Common myeloid progenitor, CD34-positive (primary cell): ENCODE measurements around the gene CDK2.
"Not testable (repeated sequence)": the region's sequence is repeated elsewhere in the genome, so short reads cannot be mapped to it uniquely, and the experiment has no call there.

Experiments used
- CTCF ChIA-PET: fragments of 350-600 bp; sonication (Branson Sonifier 250); formaldehyde crosslinking; loops from one replicate; lab custom pipeline; 2021; ENCODE audit warnings: antibody characterized with exemption; lab: Charles Lee
- POLR2A ChIA-PET: fragments of 350-600 bp; sonication (Branson Sonifier 250); formaldehyde crosslinking; loops from one replicate; lab custom pipeline; 2021; ENCODE audit warnings: antibody characterized with exemption; lab: Charles Lee
- DNase-seq, 3 donors: peaks; one replicate each; pipeline versions ENCODE4 v3.0.0 to v3.0.0-alpha.2; 2013
- H3K27ac ChIP-seq, 2 experiments: 1 replicate in 1 of 2; 2 replicates in 1 of 2; pipeline ENCODE4 v1.7.0; 2013; ENCODE audit warnings: inconsistent platforms in 2 of 2, low read length in 2 of 2, mild to moderate bottlenecking in 2 of 2, low read depth in 1 of 2, moderate library complexity in 1 of 2; ENCODE audit not compliant: severe bottlenecking in 2 of 2, insufficient read depth in 1 of 2, poor library complexity in 1 of 2
- H3K27me3 ChIP-seq, 5 experiments: replicated peaks in 2 of 5; 1 replicate in 3 of 5; 2 replicates in 2 of 5; pipeline versions ENCODE4 v1.6.1 to v1.7.0; 2013; ENCODE audit warnings: low read length in 4 of 5, mild to moderate bottlenecking in 2 of 5, moderate library complexity in 2 of 5, inconsistent platforms in 1 of 5; ENCODE audit not compliant: insufficient read depth in 5 of 5, control insufficient read depth in 4 of 5
- H3K36me3 ChIP-seq, 4 experiments: 1 replicate in 2 of 4; 2 replicates in 2 of 4; pipeline versions ENCODE4 v1.6.1 to v1.7.0; 2013; ENCODE audit warnings: low read length in 3 of 4, control low read depth in 1 of 4, mild to moderate bottlenecking in 1 of 4; ENCODE audit not compliant: control insufficient read depth in 4 of 4, insufficient read depth in 4 of 4
- H3K4me1 ChIP-seq, 4 experiments: 1 replicate in 3 of 4; 2 replicates in 1 of 4; pipeline versions ENCODE4 v1.6.1 to v1.7.1; 2013; ENCODE audit warnings: low read length in 3 of 4, mild to moderate bottlenecking in 3 of 4, control low read depth in 1 of 4, inconsistent platforms in 1 of 4, moderate library complexity in 1 of 4; ENCODE audit not compliant: control insufficient read depth in 4 of 4, insufficient read depth in 4 of 4; ENCODE audit errors: control extremely low read depth in 1 of 4
- H3K4me3 ChIP-seq, 7 experiments: 1 replicate in 4 of 7; 2 replicates in 3 of 7; pipeline versions ENCODE4 v1.5.1 to v1.7.0; 2013; ENCODE audit warnings: mild to moderate bottlenecking in 7 of 7, low read length in 6 of 7, moderate library complexity in 6 of 7, inconsistent platforms in 2 of 7, low read depth in 2 of 7, control low read depth in 1 of 7; ENCODE audit not compliant: insufficient read depth in 4 of 7, control insufficient read depth in 1 of 7; ENCODE audit errors: extremely low read depth in 1 of 7
- H3K9me3 ChIP-seq, 5 experiments: 1 replicate in 4 of 5; 2 replicates in 1 of 5; pipeline versions ENCODE4 v1.6.1 to v1.7.1; 2013; ENCODE audit warnings: low read length in 4 of 5, mild to moderate bottlenecking in 2 of 5, inconsistent platforms in 1 of 5, low read depth in 1 of 5, moderate library complexity in 1 of 5; ENCODE audit not compliant: control insufficient read depth in 4 of 5, insufficient read depth in 2 of 5; ENCODE audit errors: control extremely low read depth in 1 of 5
- WGBS: methylation state at CpG from one replicate; pipeline ENCODE4 v1.1.5; 2013; ENCODE audit not compliant: insufficient coverage; 5-methylcytosine and 5-hydroxymethylcytosine counted together

The CDK2 gene

DNA sequence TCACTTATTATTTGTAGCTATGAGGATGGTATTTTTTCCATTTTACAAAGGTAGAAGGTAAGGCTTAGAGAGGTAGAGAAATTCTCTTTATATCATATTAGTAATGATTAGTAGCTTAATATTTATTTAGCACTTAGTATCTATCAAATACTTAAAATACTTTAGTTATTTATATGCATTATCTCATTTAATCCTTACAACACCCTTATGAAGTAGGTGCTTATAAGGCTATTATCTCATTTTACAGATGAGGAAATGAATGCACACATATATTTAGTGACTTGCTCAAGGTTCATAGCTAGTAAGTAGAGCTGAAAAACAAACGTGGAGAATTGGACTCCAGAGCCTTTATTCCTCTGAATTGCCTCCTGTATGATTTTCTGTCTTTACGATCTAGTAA lies 18.2 kb downstream of the CDK2 start:
- no peak for DNase-seq
- Histone ChIP-seq H3K36me3 (peaks cover 11 to 52% (median 23%) of the 10 kb centered on the region in 4 experiments), H3K4me1 (peaks cover 2 to 25% (median 5%) of the 10 kb centered on the region in 4 experiments), H3K9me3 (no peaks in the 10 kb centered on the region), H3K4me3 (no peak overlapping the region), H3K27ac (peak overlapping the region in 1 of 2 experiments; percentile 4), H3K27me3 (no peaks in the 10 kb centered on the region)
- POLR2A ChIA-PET, result interaction anchor here (3.0 kb wide), 1 partner anchor 11 kb away, joined by 10 read pairs; the partner anchor contains the start of gene RAB5B
- CTCF ChIA-PET, result interaction anchor here (0.6 to 8.3 kb wide), 11 partner anchors 9 to 58 kb away, joined by 3 to 70 read pairs (median 4); partner anchors contain the start of genes RAB5B and SUOX
- WGBS, result no CpG with 5 or more reads among the region's 2 CpGs

GRCh38 chr12:55985341-55985740 lies 18.7 kb downstream of the CDK2 start:
- H3K4me3 ChIP-seq, result no peak overlapping the region
- 83% methylated on average over 2 of the region's 4 CpGs for WGBS
- no peaks in the 10 kb centered on the region for H3K27me3 ChIP-seq
- H3K27ac ChIP-seq, result peak overlapping the region in 1 of 2 experiments; percentile 4
- H3K4me1 ChIP-seq, result peaks cover 2 to 25% (median 5%) of the 10 kb centered on the region in 4 experiments
- DNase-seq, result no peak
- POLR2A ChIA-PET, result interaction anchor here (0.5 to 3.0 kb wide), 2 partner anchors 11 to 1411 kb away, joined by 3 to 10 read pairs; partner anchors contain the start of gene RAB5B
- no peaks in the 10 kb centered on the region for H3K9me3 ChIP-seq
- H3K36me3 ChIP-seq, result peaks cover 11 to 53% (median 25%) of the 10 kb centered on the region in 4 experiments
- CTCF ChIA-PET, result interaction anchor here (1.2 to 8.3 kb wide), 9 partner anchors 8 to 44 kb away, joined by 3 to 70 read pairs (median 5); partner anchors contain the start of genes RAB5B and SUOX

GRCh38 chr12:55985976-55986375 lies 19.3 kb downstream of the CDK2 start:
- WGBS, result 85% methylated on average over 4 of the region's 7 CpGs
- H3K9me3 ChIP-seq, DNase-seq, H3K4me3 ChIP-seq, H3K27ac ChIP-seq, H3K27me3 ChIP-seq: not testable (repeated sequence)
- ChIA-PET POLR2A (interaction anchor here (3.0 kb wide), 1 partner anchor 12 kb away, joined by 10 read pairs; the partner anchor contains the start of gene RAB5B), CTCF (interaction anchor here (1.2 to 8.3 kb wide), 6 partner anchors 8 to 43 kb away, joined by 4 to 70 read pairs (median 7); partner anchors contain the start of gene SUOX)
- H3K36me3 ChIP-seq, result peaks cover 15 to 54% (median 28%) of the 10 kb centered on the region in 4 experiments
- peaks cover 2 to 25% (median 5%) of the 10 kb centered on the region in 4 experiments for H3K4me1 ChIP-seq

DNA sequence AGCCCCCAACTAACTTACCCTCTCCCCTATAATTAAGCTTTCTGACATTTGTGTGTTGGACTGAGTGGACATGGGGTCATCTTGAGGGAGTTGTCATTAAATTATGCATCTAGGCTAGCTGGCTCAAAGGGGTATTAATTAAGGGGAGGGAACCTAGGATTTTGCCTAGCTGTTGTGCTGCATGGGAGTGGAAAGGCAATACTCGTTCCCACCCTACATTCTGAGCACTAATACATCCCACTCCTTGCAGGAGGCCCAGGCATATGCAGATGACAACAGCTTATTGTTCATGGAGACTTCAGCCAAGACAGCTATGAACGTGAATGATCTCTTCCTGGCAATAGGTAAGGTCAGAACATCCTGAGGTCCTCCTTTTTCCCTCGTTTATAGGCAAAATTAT lies 24.5 kb downstream of the CDK2 start:
- H3K36me3 ChIP-seq, result peaks cover 24 to 71% (median 49%) of the 10 kb centered on the region in 4 experiments
- no peaks in the 10 kb centered on the region for H3K4me1 ChIP-seq
- CTCF ChIA-PET, result interaction anchor here (0.6 to 16.0 kb wide), 7 partner anchors 8 to 255 kb away, joined by 3 to 290 read pairs (median 6); partner anchors contain the start of genes IKZF4 and RAB5B
- no peak for DNase-seq
- 100% methylated on average over 3 of the region's 3 CpGs for WGBS
- no peak overlapping the region for H3K4me3 ChIP-seq
- H3K27me3 ChIP-seq, result no peaks in the 10 kb centered on the region
- H3K27ac ChIP-seq, result no peak overlapping the region
- POLR2A ChIA-PET, result interaction anchor here (0.6 kb wide), 1 partner anchor 46 kb away, joined by 3 read pairs; no protein-coding TSS in a partner anchor
- H3K9me3 ChIP-seq, result no peaks in the 10 kb centered on the region

DNA sequence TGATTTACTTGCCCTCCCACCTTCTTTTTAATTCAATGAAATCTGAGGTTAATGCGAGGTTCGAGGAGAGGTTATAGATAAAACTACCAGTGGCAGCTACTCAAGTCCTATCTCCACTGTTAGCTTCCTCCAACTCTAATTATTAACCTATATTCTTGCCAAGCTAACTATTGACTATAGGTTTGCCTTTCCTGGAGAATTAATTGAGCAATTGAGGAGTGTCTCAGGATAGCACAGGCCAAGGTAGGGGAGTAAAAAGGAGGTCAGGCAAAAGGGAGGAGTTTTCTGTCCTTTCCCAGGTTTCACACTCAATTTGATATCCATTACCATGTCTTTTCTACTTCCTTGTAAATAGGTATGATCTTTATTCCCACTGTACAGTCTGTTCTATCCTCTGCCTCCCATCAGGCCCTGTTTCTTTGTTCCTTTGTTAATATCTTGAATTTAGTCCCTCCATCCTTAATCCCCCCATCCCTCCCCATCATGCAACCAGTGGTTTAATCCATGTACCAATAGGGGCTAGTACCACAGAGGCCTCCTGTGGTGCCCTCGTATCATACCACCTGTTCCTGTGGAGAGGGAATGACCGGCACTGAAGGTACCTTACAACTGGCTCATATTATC lies 26.7 kb downstream of the CDK2 start:
- Histone ChIP-seq H3K27me3 (no peaks in the 10 kb centered on the region), H3K4me1 (peaks cover 0 to 20% (median 16%) of the 10 kb centered on the region in 4 experiments), H3K4me3 (no peak overlapping the region), H3K9me3 (no peaks in the 10 kb centered on the region), H3K27ac (no peak overlapping the region), H3K36me3 (peaks cover 24 to 59% (median 45%) of the 10 kb centered on the region in 4 experiments)
- WGBS, result 100% methylated on average over 2 of the region's 4 CpGs
- DNase-seq, result no peak
- CTCF ChIA-PET, result interaction anchor here (1.1 to 16.0 kb wide), 4 partner anchors 11 to 54 kb away, joined by 3 to 290 read pairs (median 67); partner anchors contain the start of gene IKZF4
- POLR2A ChIA-PET, result no interaction called here

DNA sequence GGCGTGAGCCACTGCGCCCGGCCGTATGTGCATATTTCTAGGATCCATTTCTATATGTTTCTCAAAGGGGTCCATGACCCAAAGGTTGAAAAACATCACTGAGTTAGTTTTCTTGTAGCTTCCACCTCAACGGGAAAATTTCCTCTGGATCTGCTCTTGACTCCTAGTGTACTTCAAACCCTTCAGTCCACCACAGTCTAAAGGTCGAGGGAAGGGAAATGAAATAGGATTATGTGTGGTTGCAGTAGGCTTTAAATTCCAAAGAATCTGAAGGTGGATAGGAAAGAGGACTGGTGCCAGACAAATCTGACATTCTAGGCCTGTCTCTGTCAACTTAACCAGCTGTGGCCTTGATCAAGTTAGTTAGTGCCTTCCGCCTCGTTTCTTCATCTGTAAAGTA lies 28.7 kb downstream of the CDK2 start:
- DNase-seq, result no peak
- Histone ChIP-seq H3K36me3 (peaks cover 21 to 44% (median 37%) of the 10 kb centered on the region in 4 experiments), H3K9me3 (no peaks in the 10 kb centered on the region), H3K27ac (no peak overlapping the region), H3K4me1 (peaks cover 0 to 20% (median 17%) of the 10 kb centered on the region in 4 experiments), H3K27me3 (no peaks in the 10 kb centered on the region), H3K4me3 (no peak overlapping the region)
- ChIA-PET CTCF (interaction anchor here (0.7 to 16.0 kb wide), 15 partner anchors 11 to 258 kb away, joined by 3 to 290 read pairs (median 9); partner anchors contain the start of genes IKZF4 and RAB5B), POLR2A (interaction anchor here (0.6 to 1.3 kb wide), 3 partner anchors 22 to 178 kb away, joined by 3 to 4 read pairs (median 3); partner anchors contain the start of gene RAB5B)
- 100% methylated on average over 6 of the region's 8 CpGs for WGBS
